Endothelial cell of umbilical vein (primary cell): ENCODE measurements around the gene C6.

Source experiments
- CTCF ChIP-seq, 2 donors: IDR thresholded peaks; 1 replicate in 1 of 2; 2 replicates in 1 of 2; pipeline ENCODE4 v1.5.1; 2011; ENCODE audit warnings: low read length in 2 of 2, mild to moderate bottlenecking in 2 of 2, moderate library complexity in 2 of 2, control low read depth in 1 of 2, inconsistent platforms in 1 of 2, low read depth in 1 of 2; ENCODE audit not compliant: insufficient read depth in 1 of 2; ENCODE audit errors: extremely low read depth in 1 of 2
- FOS ChIP-seq: IDR thresholded peaks from 2 replicates; pipeline ENCODE4 v1.6.1; 2011; ENCODE audit warnings: mild to moderate bottlenecking, low read length, moderate library complexity, borderline replicate concordance; ENCODE audit not compliant: insufficient read depth
- MYC ChIP-seq: IDR thresholded peaks from one replicate; pipeline ENCODE4 v1.6.1; 2011; ENCODE audit warnings: mild to moderate bottlenecking, low read depth, low read length
- POLR2A ChIP-seq: IDR thresholded peaks from 2 replicates; pipeline ENCODE4 v1.6.1; 2012; ENCODE audit warnings: low read depth, mild to moderate bottlenecking, control low read depth, low read length

- TF ChIP-seq POLR2A (no peak), CTCF (IDR thresholded peaks at IDR 0.05; ENCODE audit: extremely low read depth in 1 of 2, insufficient read depth in 1 of 2, low read depth in 1 of 2, low read length in 2 of 2) (no peak), MYC (no peak), FOS (no peak)
Measured at GRCh38 chr5:41199660-41200059, 13.7 kb downstream of the C6 start.
